ENCODE results near the gene PLEKHA5.
"Not testable (repeated sequence)": the region's sequence is repeated elsewhere in the genome, so short reads cannot be mapped to it uniquely, and the experiment has no call there.

Gene PLEKHA5

DNA sequence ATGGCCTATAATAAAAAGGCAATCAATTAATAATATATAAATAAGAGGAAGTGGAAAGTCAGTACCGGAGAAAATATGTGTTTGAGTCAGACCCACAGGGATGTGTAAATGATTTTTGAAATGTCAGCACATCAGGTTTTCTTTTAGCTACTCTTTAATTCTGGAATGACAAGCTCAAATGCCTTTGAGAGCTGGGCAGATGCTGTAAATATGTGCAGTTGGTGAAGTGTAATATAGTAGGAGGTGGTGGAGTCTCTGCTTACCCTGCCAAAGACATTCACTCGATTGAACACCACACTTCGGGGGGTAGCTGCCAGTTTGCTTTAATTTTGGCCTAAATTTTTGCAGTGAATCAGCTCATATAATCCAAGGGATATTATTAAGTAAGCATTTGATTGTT lies 93.0 kb downstream of the PLEKHA5 start:
- DNase-seq (ENCODE audit: extremely low read depth, low read depth) = no peak
- no peak for TF ChIP-seq CTCF (IDR thresholded peaks at IDR 0.05; ENCODE audit: low read depth, low read length)

GRCh38 chr12:19223018-19223417 lies 93.5 kb downstream of the PLEKHA5 start:
- DNase-seq (ENCODE audit: extremely low read depth, low read depth) = no peak
- no peak; the same call in none of the 2 replicates for TF ChIP-seq CTCF (IDR thresholded peaks at IDR 0.05; ENCODE audit: low read depth, low read length)

DNA sequence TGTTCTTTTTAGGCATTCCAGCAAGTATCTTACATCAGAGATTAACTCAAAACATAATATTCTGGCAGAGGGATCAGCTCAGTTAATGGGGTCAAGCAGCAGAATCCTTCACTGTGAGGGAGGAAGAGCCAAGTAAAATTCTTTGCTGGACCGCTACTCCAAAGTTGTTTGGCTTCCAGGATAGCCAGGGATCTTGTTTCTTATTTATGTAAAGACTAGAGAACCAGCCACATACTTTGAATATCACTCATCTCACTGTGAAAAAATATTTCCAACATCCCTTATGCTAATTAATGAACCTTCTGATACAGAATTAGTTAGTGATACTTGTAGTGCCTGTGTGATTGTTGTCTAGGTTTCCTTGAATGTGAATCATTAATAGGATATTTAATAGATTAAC lies 94.2 kb downstream of the PLEKHA5 start:
- TF ChIP-seq CTCF (IDR thresholded peaks at IDR 0.05; ENCODE audit: low read depth, low read length) = no peak
- no peak for DNase-seq (ENCODE audit: extremely low read depth, low read depth)

DNA sequence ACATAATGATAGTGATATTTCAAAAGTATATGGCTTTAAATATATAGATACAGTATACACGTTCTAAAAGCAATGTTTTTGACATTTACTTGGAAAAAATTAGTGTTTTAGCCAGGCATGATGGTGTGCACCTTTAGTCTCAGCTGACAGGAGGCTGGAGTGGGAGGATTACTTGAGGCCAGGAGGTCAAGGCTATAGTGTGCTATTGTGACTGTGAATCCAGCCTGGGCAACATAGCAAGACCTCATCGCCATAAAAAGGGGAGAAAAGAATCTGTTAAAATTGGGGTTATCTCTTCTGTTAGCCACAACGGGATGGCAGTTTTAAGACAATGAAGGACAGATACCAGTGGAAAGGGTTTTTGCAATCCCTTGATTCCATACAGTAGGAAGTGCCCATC lies 95.2 kb downstream of the PLEKHA5 start:
- TF ChIP-seq CTCF (IDR thresholded peaks at IDR 0.05; ENCODE audit: low read depth, low read length) = no peak
- no peak for DNase-seq (ENCODE audit: extremely low read depth, low read depth)

- DNase-seq (ENCODE audit: extremely low read depth, low read depth) = no peak
- no peak for TF ChIP-seq CTCF (IDR thresholded peaks at IDR 0.05; ENCODE audit: low read depth, low read length)
Measured at GRCh38 chr12:19227190-19227879, 97.8 kb downstream of the PLEKHA5 start.

GRCh38 chr12:19227880-19228210 lies 98.3 kb downstream of the PLEKHA5 start:
- TF ChIP-seq CTCF (IDR thresholded peaks at IDR 0.05; ENCODE audit: low read depth, low read length) = no peak
- DNase-seq (ENCODE audit: extremely low read depth, low read depth) = no peak

DNA sequence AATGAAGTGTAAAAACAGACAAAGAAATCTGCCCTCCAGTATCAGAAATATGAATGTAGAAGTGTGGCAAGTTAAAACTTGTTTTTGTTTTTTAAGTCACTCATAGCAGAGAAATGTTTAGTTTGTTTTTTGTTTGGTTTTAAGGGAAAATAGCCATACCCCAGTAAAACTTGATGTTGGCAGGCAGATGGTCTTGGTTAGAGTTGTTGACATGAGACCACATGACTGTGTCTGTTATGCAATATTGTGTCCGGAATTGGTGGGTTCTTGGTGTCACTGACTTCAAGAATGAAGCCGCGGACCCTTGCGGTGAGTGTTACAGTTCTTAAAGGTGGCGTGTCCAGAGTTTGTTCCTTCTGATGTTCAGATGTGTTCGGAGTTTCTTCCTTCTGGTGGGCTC lies 99.5 kb downstream of the PLEKHA5 start:
- not testable (repeated sequence) for DNase-seq (ENCODE audit: extremely low read depth, low read depth)

DNA sequence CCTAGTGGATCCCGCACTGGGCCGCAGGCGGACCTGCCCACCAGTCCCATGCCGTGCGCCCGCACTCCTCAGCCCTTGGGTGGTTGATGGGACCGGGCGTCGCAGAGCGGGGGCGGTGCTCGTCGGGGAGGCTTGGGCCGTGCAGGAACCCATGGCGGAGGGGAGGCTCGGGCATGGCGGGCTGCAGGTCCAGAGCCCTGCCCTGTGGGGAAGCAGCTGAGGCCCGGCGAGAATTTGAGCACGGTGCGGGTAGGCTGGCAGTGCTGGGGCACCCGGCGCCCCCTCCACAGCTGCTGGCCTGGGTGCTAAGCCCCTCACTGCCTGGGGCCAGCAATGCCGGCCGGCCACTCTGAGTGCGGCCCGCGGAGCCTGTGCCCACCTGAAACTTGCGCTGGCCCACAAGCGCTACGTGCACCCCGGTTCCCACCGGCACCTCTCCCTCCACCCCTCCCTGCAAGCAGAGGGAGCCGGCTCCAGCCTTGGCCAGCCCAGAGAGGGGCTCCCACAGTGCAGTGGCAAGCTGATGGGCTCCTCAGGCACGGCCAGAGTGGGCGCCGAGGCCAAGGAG lies 100.8 kb downstream of the PLEKHA5 start:
- DNase-seq (ENCODE audit: extremely low read depth, low read depth) = no peak
- no peak for TF ChIP-seq CTCF (IDR thresholded peaks at IDR 0.05; ENCODE audit: low read depth, low read length)

Data from AG09319 (cell line).